OCI-LY3 (cell line): ENCODE measurements around the gene CNTFR.
A peak's percentile ranks its signal among the peaks of the same experiment; 100 is the strongest.

ENCODE experiments used
- H2AFZ ChIP-seq: fragments of 200-600, 300-600 bp; shearing (Covaris generic); 2 replicates; pipeline ENCODE4 v1.6.0; 2014; ENCODE audit warnings: antibody characterized with exemption, low read depth, low read length
- H3K27ac ChIP-seq: fragments of 200-600, 300-600 bp; sonication (generic); 2 replicates; pipeline ENCODE4 v1.5.1; 2014; ENCODE audit warnings: mild to moderate bottlenecking, low read length, moderate library complexity, mixed read lengths
- H3K27me3 ChIP-seq: fragments of 200-600, 300-600 bp; sonication (generic); 2 replicates; pipeline ENCODE4 v1.6.1; 2014; ENCODE audit warnings: low read depth, low read length, mixed read lengths
- H3K36me3 ChIP-seq: fragments of 200-600, 300-600 bp; sonication (generic); replicated peaks from 2 replicates; pipeline ENCODE3; 2014; ENCODE audit warnings: low read depth, low read length, mixed read lengths
- H3K4me1 ChIP-seq: fragments of 300-600, 200-600 bp; sonication (generic); 2 replicates; pipeline ENCODE4 v1.6.1; 2014; ENCODE audit warnings: low read length, mixed read lengths
- H3K4me2 ChIP-seq: fragments of 200-600, 300-600 bp; sonication (generic); 2 replicates; pipeline ENCODE4 v1.6.1; 2014; ENCODE audit warnings: low read length, mixed read lengths
- H3K4me3 ChIP-seq: fragments of 300-600, 200-600 bp; sonication (generic); 2 replicates; pipeline ENCODE4 v1.5.1; 2014; ENCODE audit warnings: antibody characterized with exemption, mild to moderate bottlenecking, low read length, moderate library complexity
- H3K79me2 ChIP-seq: fragments of 300-600, 200-600 bp; shearing (Covaris generic); 2 replicates; pipeline ENCODE4 v1.6.1; 2014; ENCODE audit warnings: mild to moderate bottlenecking, low read length, mixed read lengths
- H3K9ac ChIP-seq: fragments of 300-600, 200-600 bp; shearing (Covaris generic); 2 replicates; pipeline ENCODE4 v1.6.0; 2014; ENCODE audit warnings: mild to moderate bottlenecking, low read length, moderate library complexity
- H3K9me3 ChIP-seq: fragments of 200-600, 300-600 bp; shearing (Covaris generic); 2 replicates; pipeline ENCODE4 v1.6.1; 2014; ENCODE audit warnings: low read length, mixed read lengths; ENCODE audit not compliant: insufficient read depth
- H4K20me1 ChIP-seq: fragments of 200-600, 300-600 bp; sonication (generic); 2 replicates; pipeline ENCODE4 v1.6.1; 2016; ENCODE audit warnings: low read length, mixed read lengths; ENCODE audit not compliant: insufficient read depth
- CTCF ChIP-seq: fragments of 200-600, 300-600 bp; sonication (generic); IDR thresholded peaks from 2 replicates; pipeline ENCODE4 v1.5.1; 2014; ENCODE audit warnings: antibody characterized with exemption, low read length, low read depth
- EZH2phosphoT487 ChIP-seq: fragments of 200-600 bp; shearing (Covaris generic); IDR thresholded peaks from 2 replicates; pipeline ENCODE4 v1.6.1; 2018; ENCODE audit warnings: antibody characterized with exemption, mixed run types, low read depth

The CNTFR gene

DNA sequence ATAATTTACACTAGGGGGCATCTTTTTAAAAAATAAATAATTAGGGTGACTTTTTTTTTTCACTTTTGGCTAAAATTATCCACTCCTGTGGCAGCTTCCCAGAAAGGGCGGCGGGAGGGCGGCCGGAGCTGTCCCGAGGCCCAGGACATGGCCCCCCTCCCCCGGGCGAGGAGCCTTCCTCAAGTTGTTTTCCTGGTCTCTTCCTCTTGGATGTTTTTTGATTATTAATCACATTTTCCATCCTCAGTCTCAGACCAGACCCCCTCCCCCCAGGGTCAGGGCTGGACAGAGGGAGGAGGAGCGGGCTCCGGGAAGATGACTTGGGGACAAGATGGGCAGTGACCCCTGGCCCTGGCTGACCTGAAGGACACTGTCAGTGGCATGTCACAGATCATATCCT, 4.7 kb upstream of the CNTFR start:
- Histone ChIP-seq H3K27me3 (no peaks in the 10 kb centered on the region; the same call in 1 of the 2 replicates), H3K9ac (no peak overlapping the region), H2AFZ (no peak overlapping the region), H3K4me3 (no peak overlapping the region), H3K9me3 (no peaks in the 10 kb centered on the region), H3K36me3 (no peaks in the 10 kb centered on the region), H3K27ac (no peak overlapping the region), H3K4me1 (peaks cover 28% of the 10 kb centered on the region), H3K4me2 (no peak overlapping the region), H4K20me1 (no peaks in the 10 kb centered on the region), H3K79me2 (no peaks in the 10 kb centered on the region)
- TF ChIP-seq EZH2phosphoT487 (no peak), CTCF (no peak)

GRCh38 chr9:34592895-34593601, 3.5 kb upstream of the CNTFR start:
- Histone ChIP-seq H4K20me1 (no peaks in the 10 kb centered on the region), H2AFZ (peak overlapping the region; percentile 55; the same call in 1 of the 2 replicates), H3K4me1 (peaks cover 28% of the 10 kb centered on the region), H3K9me3 (no peaks in the 10 kb centered on the region), H3K79me2 (no peaks in the 10 kb centered on the region), H3K27ac (no peak overlapping the region), H3K4me3 (peak overlapping the region; percentile 22; the same call in 1 of the 2 replicates), H3K4me2 (peak overlapping the region; percentile 55), H3K9ac (peak overlapping the region; percentile 14; the same call in 1 of the 2 replicates), H3K36me3 (no peaks in the 10 kb centered on the region), H3K27me3 (no peaks in the 10 kb centered on the region; the same call in 1 of the 2 replicates)
- TF ChIP-seq CTCF: no peak
- TF ChIP-seq EZH2phosphoT487: no peak

- TF ChIP-seq EZH2phosphoT487: no peak
- TF ChIP-seq CTCF: no peak
- Histone ChIP-seq H3K4me2 (peak overlapping the region; percentile 55), H3K36me3 (no peaks in the 10 kb centered on the region), H4K20me1 (no peaks in the 10 kb centered on the region), H3K79me2 (no peaks in the 10 kb centered on the region), H3K9ac (0 out of 2 replicates have a peak overlapping the region, but pooled peaks have one; percentile 3), H3K9me3 (no peaks in the 10 kb centered on the region), H3K4me1 (peaks cover 36% of the 10 kb centered on the region), H2AFZ (no peak overlapping the region; the same call in 1 of the 2 replicates), H3K27ac (no peak overlapping the region), H3K4me3 (peak overlapping the region; percentile 22; the same call in 1 of the 2 replicates), H3K27me3 (no peaks in the 10 kb centered on the region)
These were observed 2.7 kb upstream of the CNTFR start for GRCh38 chr9:34591917-34592866.
